LNCAP (cell line): ENCODE measurements around the gene GLYR1.

ENCODE experiments used
- TF ChIP-seq, protein P1 (sequence below): fragments of 450-650 bp; IDR thresholded peaks from 2 replicates; pipeline ENCODE4 v1.5.1; 2017; ENCODE audit warnings: mild to moderate bottlenecking

Gene GLYR1

DNA sequence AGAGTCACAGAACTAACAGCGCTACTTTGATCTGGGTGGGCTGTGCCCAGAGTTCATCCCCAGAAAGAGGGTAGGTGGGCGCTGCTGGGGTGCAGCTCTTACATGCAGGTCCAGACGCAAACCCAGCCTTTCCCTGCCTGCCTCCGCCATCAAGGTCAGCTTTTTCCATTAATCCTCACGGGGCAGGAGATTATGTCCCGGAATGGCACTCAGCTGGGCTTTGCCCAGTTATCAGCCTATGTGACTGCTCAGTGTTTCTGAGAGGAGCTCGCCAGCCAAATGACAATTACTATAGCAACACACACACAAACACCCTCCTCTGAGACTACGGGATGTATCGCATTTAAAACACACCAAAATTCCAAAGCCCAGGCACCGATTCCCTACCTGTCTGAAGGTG, 20.1 kb downstream of the GLYR1 start:
- TF ChIP-seq, protein P1, sequence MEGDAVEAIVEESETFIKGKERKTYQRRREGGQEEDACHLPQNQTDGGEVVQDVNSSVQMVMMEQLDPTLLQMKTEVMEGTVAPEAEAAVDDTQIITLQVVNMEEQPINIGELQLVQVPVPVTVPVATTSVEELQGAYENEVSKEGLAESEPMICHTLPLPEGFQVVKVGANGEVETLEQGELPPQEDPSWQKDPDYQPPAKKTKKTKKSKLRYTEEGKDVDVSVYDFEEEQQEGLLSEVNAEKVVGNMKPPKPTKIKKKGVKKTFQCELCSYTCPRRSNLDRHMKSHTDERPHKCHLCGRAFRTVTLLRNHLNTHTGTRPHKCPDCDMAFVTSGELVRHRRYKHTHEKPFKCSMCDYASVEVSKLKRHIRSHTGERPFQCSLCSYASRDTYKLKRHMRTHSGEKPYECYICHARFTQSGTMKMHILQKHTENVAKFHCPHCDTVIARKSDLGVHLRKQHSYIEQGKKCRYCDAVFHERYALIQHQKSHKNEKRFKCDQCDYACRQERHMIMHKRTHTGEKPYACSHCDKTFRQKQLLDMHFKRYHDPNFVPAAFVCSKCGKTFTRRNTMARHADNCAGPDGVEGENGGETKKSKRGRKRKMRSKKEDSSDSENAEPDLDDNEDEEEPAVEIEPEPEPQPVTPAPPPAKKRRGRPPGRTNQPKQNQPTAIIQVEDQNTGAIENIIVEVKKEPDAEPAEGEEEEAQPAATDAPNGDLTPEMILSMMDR, result no peak

DNA sequence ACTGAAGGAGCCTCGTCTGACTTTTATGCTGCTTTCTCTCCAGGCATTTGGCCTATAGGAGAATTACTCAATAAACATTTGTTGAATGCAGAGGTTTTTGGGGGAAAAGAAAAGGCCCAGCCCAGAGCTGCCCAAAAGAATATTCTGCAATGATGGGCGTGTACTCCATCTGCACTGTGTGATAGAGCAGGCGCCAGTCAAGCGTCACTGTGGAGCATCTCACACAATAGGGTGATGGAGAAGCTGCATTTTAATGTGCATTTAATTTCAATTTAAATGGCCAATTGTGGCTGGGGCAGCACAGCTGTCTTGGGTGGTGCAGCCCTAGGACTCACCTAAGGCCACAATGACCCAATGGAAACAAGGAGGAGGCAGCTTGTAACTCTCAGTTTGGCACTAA, 20.6 kb downstream of the GLYR1 start:
- TF ChIP-seq, protein P1, result no peak

DNA sequence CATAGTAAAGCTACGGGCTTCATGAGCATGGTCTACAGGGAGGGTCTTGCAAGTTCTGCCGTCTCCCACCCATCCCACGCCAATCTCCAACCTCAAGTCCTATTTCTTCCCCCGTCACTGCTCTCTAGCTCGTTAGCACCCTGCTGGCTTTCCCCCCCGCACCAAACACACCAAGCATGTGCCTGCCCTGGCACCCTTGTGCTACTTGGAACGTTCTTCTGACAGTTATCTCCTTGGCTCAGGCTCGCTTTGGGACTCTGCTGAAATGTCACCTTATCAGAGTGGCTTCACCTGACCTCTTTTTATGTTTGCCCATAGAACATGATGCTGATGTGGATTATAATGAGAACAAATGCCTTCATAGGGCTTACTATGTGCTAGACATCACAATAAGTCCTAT, 21.9 kb downstream of the GLYR1 start:
- TF ChIP-seq, protein P1, result no peak

DNA sequence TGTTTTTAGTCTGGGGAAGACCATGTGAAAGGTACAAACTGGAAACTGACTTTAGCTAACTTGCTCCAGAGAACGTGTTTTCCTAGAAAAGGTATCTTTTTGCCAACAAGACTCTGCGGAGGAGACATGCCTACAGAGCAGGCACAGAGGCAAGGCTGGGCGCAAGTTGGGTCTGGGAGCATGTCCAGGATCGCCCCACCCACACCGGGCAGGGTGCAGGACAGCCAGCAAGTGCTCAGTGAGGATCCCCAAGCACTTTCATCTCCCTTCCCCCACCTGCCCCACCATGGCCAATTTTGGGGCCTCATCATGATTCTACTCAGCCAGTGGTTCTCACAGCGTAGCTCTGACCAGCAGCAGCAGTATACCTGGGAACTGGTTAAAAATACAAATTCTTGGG, 26.4 kb downstream of the GLYR1 start:
- TF ChIP-seq, protein P1, result no peak

DNA sequence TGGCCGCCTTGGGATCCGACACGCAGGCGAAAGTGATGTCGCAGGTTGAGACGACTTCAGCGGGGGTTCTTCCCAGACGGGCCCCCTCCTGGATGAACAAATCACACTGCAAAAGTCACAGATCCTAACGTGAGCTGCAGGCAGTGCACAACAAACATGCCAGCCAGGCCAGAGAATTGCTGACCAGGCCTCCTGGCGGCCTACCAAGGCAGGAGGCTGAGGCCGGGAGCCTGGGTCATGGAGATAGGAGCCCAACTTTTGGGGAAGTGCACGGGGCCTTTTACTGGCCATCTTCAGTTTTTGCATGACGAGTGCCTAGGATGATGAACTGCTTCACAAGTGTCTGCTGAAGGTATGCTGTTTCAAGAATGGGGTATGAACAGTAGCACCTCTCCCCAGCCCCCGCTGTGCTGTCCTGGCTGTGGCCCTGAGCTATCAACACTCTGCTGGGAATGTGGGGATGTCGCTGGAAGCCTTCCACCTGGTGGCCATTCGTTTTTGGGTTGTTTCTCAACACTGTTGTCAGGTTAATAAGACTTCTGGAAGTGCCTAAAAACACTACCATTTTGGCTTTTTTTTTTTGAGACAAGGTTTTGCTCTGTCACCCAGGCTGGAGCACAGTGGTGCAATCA, 32.4 kb downstream of the GLYR1 start:
- TF ChIP-seq, protein P1, result no peak

DNA sequence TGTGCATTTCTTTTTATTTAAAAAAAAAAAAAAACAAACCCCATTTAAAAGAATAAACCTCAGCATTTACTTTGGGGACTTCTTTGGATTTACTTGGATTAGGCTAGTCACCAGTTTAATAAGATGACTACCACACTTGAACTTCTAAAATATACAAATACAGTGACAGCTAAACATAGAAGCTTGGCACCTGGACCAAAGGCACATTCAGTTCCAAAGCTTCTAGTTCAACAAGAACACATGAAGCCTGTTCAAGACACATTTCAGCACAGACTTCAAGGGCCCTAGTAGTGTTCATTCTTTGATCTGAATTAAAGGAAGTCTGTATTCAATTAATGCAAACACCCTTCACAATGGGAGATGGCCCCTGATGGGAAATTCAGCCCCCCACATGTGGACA, 33.0 kb downstream of the GLYR1 start:
- TF ChIP-seq, protein P1, result no peak

DNA sequence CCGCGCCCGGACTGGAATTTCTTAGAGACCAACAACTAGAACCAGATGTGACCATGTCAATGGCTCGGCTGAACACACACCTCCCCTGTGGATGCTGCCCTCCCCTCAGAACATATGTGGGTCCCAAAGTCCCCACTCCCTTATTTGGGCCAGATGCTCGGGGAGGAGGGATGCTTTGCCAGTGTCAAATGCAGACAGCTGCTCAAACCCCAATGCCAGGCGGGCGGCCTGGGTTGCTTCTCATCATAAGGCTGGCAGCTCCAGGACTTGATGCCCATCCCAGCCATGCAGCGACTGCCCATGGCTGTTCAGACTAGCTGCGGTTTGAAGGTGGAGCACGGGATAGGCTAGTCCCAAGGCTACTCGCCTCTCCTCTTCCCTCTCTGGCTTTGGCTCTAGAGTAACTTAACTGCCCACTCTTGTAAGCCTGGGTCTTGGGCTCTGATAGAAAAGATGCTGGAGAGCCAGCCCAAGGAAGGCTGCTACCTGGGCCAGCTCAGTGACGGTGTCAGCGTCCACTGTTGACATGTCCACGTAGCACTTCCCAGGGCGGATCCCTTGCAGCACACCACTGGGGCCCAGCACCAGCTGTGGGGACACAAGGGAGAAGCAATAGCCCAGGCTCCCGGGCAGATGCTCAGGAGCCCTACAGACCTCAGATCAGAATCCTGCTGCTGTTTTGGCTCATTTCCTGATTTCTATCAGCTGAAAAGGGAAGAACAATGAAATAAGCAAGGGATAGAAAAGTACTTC, 33.7 kb downstream of the GLYR1 start:
- TF ChIP-seq, protein P1, result no peak
